ENCODE measurements around the gene MAP2K1.

GRCh38 chr15:66491846-66492245, 105.1 kb downstream of the MAP2K1 start:
- TF ChIP-seq CTCF (IDR thresholded peaks at IDR 0.05; ENCODE audit: low read depth, low read length, missing input control) (no peak), ZBTB33 (IDR thresholded peaks at IDR 0.05) (no peak), HNF4G (IDR thresholded peaks at IDR 0.05) (no peak), RAD21 (IDR thresholded peaks at IDR 0.05) (no peak), TAF1 (conservative IDR thresholded peaks at IDR 0.05) (no peak), REST (IDR thresholded peaks at IDR 0.05) (no peak), ATF3 (IDR thresholded peaks at IDR 0.05) (no peak), FOXA1 (IDR thresholded peaks at IDR 0.05) (no peak), MAX (IDR thresholded peaks at IDR 0.05) (no peak)

Data from liver (tissue), 3 donors.